Stimulated activated CD8-positive, alpha-beta memory T cell treated with anti-CD3 and anti-CD28 coated beads, Interleukin-7, amount 100 ng/mL, for 48 hours (primary cell): ENCODE results near the gene POLR3K.

ENCODE experiments used
- DNase-seq, 2 donors: peaks; one replicate each; pipeline ENCODE4 v3.0.0-alpha.2; 2020; ENCODE audit warnings: low read depth in 1 of 2; ENCODE audit errors: extremely low read depth in 1 of 2

Gene POLR3K

DNA sequence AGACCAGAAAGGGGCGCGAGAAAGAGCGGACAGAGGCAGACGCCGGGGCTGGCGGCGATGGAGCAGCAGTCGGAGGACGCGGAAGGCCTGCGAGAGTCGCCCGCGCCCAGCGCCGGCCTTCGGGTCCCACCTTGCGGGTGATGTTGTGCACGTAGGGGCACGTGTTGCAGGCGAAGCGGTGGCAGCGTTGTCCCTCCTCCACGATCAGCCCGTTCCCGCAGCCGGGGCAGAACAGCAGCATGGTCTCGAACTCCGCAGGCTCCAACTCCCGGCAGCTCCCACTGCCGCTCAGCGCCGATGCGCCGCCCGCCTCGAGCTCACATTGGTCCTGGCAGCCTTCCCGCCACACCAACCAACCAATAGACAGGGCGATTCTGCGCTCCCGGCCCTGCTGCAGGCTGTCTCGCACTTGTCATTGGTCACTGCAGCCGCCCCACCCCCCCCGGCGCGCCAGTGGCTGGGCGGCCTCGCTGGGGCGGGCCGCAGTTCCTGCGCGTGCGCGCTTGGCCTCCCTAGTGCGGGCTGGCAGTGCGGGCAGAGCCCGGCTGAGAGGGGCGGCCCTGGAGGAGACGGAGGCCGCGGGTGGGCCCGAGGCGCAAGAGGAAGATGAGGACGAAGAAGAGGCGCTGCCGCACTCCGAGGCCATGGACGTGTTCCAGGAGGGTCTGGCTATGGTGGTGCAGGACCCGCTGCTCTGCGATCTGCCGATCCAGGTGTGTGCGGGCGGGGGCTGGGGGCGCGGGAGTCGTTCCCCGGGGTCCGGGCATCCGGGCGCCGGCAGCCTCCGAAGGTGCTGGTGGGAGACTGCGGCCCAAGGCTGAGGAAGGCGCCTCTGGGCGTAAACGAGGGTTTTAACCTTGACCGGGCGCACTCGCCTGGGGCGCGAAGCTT lies at the start of gene POLR3K, which contains the start of gene SNRNP25:
Gene POLR3K, minus strand, starts transcription at position 263 of the 891 bp plus-strand sequence. Its CDS starts 22 bp downstream, at position 241.
Gene SNRNP25, plus strand, starts transcription at position 483 of the 891 bp plus-strand sequence. Its CDS starts 189 bp downstream, at position 672.
- DNase-seq: peak; percentile 94 to 97

DNA sequence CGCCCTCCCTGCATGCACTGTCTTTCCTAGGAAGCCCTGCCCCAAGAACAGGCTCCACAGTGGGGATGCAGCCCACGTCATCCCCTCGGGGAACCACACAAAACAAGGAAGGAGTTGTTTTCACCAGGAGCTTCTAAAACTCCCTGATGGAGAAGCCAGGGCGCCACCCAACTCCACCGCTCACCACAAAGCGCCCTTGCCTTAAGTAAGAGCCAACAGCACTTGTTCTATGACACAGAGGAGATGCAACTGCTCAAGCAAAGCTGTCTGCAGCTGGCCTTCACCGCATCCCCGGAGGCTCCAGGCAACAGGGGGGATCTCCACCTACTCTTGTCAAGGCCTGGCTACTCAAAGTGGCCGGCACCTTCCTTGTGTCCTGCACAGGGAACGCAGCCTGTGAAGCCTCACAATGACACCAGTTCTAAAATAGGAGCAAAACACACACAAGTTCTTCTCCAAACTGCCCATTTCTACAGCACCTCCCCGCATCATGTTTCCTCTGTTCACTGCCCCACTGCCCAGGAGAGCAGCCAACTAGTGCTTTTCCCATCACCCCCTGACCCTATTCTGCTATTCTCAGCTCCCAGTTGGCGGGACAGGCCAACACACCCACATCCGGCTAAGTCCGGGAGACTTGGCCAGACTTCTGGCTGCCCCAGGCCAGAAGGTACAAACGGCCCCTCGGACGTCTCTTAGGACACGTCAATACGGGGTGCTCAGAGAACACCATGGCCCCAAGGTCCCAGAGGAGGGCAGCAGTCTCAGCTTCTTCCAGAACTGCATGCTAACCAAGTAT lies 48.9 kb upstream of the POLR3K start:
- no peak for DNase-seq

DNA sequence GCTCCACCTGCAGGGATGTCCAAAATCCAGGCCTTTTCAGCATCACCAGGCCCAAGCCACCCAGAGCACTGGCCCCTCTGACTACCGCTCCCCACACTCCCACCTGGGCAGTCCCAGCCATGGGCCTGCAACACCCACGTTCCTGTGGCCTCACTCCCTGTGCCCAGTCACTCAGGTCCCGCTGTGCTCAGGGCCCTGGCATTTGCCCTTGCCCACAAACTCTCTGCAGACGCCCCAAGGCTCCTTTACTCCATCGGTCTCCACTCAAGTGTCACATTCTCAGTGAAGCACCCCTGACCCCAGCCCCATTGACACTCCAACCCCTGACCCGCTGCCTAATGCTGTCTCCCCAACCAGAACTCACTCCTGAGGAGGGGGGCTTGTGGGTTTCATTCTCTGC lies 48.2 kb upstream of the POLR3K start:
- DNase-seq: no peak

DNA sequence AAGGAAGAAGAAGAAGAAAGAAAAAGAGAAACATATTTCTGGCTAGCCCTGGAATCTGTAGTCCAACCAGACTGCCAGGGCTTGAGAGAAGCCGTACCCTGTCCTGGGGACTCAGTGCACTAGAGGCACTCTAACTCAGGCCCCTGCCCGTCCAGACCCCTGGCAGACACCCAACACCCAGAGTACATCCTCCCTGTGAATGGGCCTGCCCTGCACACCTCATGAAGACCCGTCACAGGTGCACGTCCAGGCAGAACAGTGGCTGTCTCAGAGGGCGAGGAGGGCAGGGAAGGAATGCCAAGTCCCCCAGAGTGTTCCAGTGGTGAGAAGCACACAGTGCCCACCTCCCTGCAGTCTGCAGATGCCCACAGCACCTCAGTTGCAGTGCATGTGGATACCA lies 47.6 kb upstream of the POLR3K start:
- DNase-seq: no peak

DNA sequence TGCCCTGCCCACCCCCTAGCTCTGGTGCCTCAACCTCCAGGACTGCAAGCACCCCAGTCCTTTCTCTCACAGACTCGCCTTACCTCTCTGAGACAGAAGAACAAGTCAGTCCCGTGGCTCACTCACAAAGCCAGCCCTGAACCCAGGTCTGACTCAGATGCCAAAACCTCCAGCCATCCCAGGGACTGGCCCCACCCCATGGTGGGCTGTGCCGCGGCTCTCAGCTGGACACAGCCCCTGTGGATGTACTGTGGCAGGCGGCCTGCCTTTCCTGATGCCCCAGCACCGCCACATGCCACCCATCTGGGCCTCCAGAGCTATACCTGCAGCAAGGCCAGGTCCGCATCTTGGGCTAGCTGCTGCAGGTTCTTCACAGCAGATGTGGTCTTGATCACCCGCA lies 44.4 kb upstream of the POLR3K start:
- no peak for DNase-seq

DNA sequence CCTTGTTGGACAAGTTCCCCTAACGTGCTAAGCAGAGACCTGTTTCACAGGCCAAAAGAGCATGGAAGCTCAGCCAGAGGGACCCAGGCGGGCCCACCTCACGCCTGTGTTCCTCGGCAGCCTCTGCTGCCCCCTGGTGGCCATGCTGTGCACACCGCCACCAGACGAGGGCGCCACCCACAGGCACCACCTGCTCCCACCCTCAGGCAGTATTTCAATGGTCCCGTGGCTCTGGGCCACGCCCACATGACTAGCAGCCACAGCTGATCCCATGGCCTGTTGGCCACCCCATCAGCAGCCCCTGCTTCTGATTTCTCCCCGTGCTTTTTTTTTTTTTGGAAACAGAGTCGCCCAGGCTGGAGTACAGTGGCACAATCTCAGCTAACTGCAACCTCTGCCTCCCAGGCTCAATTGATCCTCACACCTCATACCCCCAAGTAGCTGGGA lies 43.5 kb upstream of the POLR3K start:
- peak; percentile 79 to 81 for DNase-seq

DNA sequence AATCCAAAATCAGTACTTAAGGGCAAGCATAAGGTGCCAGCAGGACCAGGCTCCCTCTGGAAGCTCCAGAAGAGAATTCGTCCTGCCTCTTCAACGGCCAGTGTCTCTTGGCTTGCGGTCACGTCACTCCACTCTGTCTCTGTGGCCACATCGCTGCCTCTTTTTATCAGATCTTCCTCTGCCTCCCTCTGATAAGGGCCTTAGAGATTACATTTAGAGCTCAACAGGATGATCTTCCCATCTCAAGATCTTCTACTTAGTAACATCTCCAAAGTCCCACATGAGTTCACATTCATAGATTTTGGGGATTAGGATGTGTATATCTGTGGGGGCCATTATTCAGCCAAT lies 41.5 kb upstream of the POLR3K start:
- DNase-seq: no peak

DNA sequence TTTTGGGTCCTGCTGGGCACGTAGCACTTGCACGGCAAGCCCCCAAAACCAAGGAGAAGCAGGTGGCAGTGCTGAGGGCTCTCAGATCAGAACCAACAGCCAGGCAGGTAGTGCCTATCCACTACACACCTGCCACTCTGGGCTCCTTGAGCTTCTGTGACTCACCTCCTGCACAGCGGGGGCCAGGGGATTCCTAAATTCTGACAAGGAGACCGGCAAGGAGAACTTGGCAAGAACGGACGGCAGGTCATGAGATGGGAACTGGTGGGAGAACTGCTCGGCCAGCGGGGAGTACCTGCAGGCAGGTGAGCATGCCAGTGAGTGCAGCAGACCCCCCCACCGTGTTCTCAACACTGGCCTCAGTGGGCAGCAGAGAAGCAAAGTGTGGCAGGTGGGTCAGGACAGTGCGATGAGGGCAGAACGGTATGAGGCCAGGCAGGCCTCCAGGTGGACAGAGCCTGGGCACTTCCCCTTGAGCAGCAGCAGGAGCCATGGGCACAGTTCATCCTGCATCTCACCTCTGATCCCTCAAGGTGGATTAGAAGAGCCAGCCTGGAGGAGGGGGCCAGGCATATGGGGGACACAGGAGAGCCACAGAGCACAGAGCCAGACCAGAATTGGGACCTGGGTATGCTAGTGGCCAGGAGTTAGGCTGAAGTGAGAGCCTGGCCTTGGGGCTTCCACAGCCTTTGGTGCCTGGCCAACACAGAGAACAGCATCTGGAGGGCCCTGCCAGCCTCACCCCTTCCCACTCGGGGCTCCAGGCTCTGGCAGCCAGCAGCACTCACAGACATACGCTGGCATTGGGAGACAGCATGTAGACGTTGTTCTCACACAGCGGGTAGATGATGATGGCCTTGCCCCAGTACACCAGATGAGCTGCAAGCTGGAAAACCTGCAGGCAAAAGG lies 39.3 kb upstream of the POLR3K start:
- DNase-seq: no peak

DNA sequence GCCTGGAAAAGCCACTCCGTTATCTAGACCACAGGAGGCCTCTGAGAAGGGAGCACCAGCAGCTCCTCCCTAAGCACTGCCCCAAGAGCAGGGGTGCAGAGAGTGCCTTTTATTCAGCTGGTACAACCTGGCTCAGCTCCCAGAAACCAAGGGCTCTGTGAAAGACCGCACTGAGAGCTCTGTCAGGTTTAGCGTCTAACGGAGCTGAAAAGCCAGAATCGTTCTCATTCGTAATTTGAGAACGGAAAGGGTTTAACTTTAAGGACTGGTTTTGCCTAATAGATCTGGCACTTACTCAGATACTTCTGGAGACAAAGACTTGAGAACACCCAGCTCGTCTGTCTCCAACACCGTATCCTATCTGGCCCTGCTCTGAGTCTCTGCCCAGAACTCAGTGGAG lies 38.1 kb upstream of the POLR3K start:
- no peak for DNase-seq

DNA sequence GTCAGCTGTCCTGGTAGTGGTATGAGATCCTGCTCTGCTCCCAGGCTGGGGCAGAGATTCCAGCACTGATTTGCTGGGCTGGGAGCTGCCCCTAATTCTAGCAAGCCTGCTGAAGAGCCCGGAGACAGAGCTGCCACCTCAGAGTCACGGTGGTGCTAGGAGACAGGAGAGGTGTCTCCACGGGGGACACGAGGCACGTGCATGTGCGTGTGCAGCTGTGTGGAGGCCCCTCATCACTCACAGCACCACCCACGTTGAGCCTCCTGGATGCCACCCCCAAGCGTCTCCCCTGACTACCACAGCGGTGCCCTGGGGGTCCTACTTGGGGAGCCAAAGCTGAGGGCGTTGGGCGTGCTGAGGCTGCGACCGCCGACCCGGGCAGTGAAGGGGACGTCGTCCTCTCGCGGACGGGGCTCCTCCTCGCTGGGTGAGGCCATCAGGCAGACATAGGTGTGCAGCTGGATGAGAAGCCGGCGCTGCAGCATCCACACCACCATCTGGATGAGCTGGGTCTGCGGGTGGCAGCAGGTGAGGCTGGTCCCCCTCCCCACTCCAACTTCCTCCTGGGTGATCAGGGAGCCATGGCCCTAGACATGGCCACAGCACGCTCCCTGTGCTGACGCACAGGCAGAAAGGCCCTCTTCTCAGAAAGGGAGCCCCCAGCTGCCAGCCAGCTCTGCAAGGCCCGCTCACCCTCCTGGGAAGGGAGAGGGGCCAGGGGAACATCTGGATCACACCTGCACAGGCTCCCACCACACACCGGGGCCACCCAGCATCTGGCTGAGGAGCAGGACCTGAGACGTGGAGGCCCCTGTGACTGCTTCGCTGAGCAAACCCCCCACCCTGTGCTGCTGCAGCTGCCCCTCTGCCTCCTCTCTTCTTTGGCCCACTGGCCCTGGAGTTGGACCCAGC lies 36.2 kb upstream of the POLR3K start:
- no peak for DNase-seq

DNA sequence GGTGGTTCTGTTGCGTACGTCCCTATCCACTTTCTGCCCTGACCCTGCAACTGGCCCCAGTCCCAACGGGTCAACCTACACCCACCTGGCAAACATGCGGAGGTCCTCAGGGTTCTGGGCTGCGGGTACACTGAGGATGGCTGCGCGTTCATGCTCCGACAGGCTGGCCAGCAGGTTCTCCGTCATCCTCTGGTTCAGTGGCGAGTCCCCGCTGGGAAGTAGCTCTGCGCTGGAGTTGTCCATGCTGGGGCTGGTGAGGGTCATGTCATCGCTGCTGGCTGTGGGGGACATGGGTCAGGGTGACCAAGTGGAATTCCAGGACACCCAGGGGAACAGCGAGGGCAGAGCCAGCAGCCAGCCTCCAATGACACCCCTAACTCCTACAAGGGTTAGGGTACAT lies 35.2 kb upstream of the POLR3K start:
- no peak for DNase-seq

DNA sequence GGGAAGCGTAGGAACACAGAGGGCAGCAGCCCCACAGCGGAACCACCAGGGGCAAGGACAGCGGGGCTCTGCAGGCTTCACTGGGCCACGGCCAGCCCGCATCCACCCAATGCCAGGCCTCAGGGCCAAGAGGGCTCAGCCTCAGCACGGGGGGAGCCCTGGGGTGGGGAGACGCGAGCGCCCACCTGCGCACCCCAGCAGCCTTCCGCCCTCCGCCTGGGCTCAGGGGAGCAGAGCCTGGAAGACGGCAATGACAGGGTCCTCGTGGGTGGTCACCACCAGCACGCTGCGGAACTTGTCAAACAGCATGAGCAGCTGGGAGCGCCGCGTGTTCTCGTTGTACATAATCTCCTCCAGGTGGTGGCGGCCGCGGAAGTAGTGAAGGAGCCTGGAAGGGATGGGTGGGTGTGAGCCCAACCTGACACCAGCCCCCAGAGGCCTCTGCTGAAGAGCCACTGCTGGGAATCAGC lies 33.1 kb upstream of the POLR3K start:
- no peak for DNase-seq

DNA sequence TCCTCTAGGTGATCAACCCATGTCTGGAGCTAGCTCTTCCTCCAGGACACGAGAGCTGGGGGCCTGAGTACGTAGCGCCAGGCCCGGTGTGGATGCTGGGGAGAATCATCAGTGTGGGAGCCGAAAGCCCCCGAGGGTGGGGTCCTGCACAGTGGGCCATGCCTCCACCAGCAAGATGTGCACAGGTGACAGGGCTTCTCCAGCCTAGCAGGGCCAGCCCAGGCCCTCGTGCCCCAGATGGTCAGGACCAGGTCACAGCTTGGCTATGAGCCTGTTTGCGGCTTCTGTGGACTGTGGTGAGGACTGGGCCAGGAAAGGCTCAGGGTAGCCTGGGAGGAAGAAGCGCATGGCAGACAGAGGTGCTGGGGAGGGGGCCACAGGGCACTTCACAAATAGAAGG lies 32.5 kb upstream of the POLR3K start:
- no peak for DNase-seq

DNA sequence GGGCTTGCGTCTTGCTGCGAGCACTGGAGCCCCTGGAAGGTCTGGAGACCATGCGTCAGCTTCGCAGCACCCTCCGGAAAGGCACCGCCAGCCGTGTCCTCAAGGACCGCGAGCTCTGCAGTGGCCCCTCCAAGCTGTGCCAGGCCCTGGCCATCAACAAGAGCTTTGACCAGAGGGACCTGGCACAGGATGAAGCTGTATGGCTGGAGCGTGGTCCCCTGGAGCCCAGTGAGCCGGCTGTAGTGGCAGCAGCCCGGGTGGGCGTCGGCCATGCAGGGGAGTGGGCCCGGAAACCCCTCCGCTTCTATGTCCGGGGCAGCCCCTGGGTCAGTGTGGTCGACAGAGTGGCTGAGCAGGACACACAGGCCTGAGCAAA lies 32.0 kb upstream of the POLR3K start:
- DNase-seq: no peak

DNA sequence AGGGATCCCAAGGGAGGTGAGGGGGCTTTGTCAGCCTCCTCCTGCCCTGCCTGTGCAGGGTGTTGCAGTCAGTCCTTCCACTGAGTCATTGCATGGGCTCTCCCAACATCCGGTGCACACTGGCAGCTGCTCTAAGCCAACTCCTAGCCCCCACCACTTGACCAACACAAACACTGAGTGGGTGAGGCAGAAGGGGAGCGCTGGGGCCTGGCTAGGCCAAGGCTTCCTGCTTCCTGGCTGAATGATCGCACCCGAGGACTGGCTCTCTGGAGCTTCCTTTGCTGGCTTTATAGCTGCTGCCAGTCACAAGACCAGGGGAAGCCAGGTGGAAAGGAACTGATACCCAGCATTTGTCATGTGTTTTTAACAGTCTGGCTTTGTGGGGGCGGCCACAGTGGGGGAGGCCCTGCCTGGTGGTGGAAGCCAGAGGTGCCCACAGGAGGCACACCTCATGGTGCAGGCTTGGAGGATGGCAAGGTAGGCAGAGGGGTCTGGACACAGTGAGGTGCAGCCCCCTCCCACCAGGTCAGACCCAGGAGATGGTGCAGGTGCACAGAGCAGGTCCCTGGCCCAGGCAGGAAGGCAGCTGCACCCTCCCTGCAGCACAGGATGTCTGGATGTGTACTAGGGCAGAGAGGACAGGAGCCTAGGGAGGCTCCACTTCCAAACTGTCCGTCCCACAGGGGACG lies 31.5 kb upstream of the POLR3K start:
- DNase-seq: peak; percentile 62 to 78

DNA sequence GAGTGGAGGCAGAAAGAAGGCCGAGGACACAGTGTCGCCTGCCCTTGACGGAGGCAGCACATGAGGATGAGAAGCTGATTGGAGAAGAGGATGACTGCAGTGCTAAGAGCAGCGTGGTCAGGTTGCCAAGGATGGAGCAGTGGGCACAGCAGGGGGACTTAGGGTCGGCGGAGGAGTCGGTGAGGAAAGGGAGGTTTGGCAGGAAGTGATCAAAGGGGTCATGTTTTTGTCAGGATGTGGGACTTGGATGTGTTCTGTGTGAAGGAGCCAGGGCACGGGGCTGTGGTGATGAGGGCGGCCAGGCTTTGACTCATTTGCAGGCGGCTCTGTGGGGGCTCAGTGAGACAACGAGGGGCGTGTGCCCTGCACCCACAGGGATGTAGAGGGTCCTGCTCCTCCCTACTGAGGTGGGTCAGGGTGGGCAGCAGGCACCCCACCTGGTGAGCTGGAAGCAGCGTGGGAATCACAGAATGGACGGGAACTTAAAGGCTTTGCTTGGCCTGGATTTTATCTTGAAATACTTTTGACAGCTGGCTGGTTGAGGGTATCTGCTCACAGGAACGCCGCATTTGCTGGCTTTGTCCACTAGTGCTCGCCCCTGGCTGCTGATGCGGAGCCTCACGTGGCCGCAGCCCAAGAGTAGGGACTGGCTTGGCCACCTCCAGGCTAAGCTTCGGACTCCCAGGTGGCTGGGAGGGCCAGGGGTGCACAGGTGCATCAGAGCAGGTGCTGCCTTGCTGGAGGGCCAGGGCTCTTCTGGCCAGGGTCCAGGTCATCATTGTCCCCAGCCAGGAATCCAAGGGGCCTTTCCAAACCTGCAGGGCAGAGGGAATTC lies 30.6 kb upstream of the POLR3K start:
- DNase-seq: no peak

DNA sequence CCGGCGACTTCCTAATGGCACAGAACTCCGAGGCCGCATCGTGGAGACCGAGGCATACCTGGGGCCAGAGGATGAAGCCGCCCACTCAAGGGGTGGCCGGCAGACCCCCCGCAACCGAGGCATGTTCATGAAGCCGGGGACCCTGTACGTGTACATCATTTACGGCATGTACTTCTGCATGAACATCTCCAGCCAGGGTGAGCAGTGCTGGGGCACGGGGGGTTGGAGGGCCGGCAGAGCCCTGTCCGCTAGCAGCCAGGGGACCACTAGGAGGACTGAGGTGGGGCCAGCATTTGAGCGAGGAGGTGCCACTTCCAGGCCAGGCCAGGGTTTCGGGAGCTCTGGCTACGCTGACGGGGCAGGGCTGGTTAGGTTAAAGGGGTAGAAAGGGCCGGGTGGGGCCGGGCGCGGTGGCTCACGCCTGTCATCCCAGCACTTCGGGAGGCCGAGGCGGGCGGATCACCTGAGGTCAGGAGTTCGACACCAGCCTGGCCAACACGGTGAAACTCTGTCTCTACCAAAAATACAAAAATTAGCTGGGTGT lies 29.7 kb upstream of the POLR3K start:
- no peak for DNase-seq
